Upper lobe of left lung (tissue), 6 donors: ENCODE results near the gene APBA1. TPM values are rescaled to one million over a fixed set of nuclear protein-coding genes. Genes with fewer than 3 reads are reported as not detected.
A peak's percentile ranks its signal among the peaks of the same experiment; 100 is the strongest.

Experiments used
- ATAC-seq, 2 donors: fragments of 200-7000 bp; cut with Tn5 transposase; one replicate each; pipeline ENCODE4 v1.9.1; 2022; ENCODE audit warnings: mild to moderate bottlenecking in 2 of 2, moderate library complexity in 2 of 2; ENCODE audit not compliant: low FRiP score in 2 of 2
- DNase-seq, 2 donors: peaks; one replicate each; pipeline ENCODE4 v3.0.0-alpha.2; 2019 to 2020
- H3K27ac ChIP-seq, 4 donors: fragments of 200-600 bp; sonication (generic); one replicate each; pipeline ENCODE4 v1.5.1; 2016 to 2019
- H3K27me3 ChIP-seq, 4 donors: fragments of 200-600 bp; sonication (generic); one replicate each; pipeline ENCODE4 v1.5.1; 2017 to 2019
- H3K36me3 ChIP-seq, 4 donors: fragments of 200-600 bp; sonication (generic); one replicate each; pipeline ENCODE4 v1.5.1; 2016 to 2019
- H3K4me1 ChIP-seq, 4 donors: fragments of 200-600 bp; sonication (generic); one replicate each; pipeline ENCODE4 v1.5.1; 2018 to 2019
- H3K4me3 ChIP-seq, 4 donors: fragments of 200-600 bp; sonication (generic); one replicate each; pipeline ENCODE4 v1.5.1; 2017 to 2019; ENCODE audit warnings: mild to moderate bottlenecking in 2 of 4, moderate library complexity in 1 of 4
- H3K9me3 ChIP-seq, 4 donors: fragments of 200-600 bp; sonication (generic); one replicate each; pipeline ENCODE4 v1.5.1; 2018 to 2019
- EP300 ChIP-seq, 4 donors: sonication (generic); formaldehyde crosslinking; IDR thresholded peaks; one replicate each; pipeline ENCODE4 v1.5.1; 2017; ENCODE audit warnings: antibody characterized with exemption in 4 of 4, control low read depth in 2 of 4
- POLR2A ChIP-seq, 4 donors: fragments of 450-650 bp; IDR thresholded peaks; one replicate each; pipeline ENCODE4 v1.5.1; 2016 to 2017; ENCODE audit warnings: antibody characterized with exemption in 4 of 4, mild to moderate bottlenecking in 2 of 4
- POLR2AphosphoS5 ChIP-seq, 2 donors: sonication (generic); formaldehyde crosslinking; IDR thresholded peaks; one replicate each; pipeline ENCODE4 v1.5.1; 2017; ENCODE audit warnings: antibody characterized with exemption in 2 of 2
- WGBS, 2 donors: methylation state at CpG; one replicate each; pipeline ENCODE4 v1.1.5; 2017 to 2018; 5-methylcytosine and 5-hydroxymethylcytosine counted together
- total RNA-seq, 6 donors: library from RNA; depleted of rRNA in 4 of 6; stranded (reverse); fragments of >200 nt in 4 of 6; gene quantifications; one replicate each; pipeline versions ENCODE4 v1.1.0 to v1.2.1, GENCODE V29; 2016 to 2021
- TF ChIP-seq, protein P1 (sequence below), 6 experiments: fragments of 450-650 bp in 4 of 6; fragments of 200-600 bp in 2 of 6; sonication (generic) in 2 of 6; IDR thresholded peaks; one replicate each; pipeline ENCODE4 v1.5.1; 2016 to 2019; ENCODE audit warnings: antibody characterized with exemption in 6 of 6
- donor health status: DM: no; HTN: no; CAD: no; lungs with moderate emphysema.
- donor health status: DM: no; HTN: yes; CAD: no; lungs with severe emphysema.

Gene APBA1
- 1 to 10 TPM; 2.1 to 5.4 (median 4.0) TPM for total RNA-seq

DNA sequence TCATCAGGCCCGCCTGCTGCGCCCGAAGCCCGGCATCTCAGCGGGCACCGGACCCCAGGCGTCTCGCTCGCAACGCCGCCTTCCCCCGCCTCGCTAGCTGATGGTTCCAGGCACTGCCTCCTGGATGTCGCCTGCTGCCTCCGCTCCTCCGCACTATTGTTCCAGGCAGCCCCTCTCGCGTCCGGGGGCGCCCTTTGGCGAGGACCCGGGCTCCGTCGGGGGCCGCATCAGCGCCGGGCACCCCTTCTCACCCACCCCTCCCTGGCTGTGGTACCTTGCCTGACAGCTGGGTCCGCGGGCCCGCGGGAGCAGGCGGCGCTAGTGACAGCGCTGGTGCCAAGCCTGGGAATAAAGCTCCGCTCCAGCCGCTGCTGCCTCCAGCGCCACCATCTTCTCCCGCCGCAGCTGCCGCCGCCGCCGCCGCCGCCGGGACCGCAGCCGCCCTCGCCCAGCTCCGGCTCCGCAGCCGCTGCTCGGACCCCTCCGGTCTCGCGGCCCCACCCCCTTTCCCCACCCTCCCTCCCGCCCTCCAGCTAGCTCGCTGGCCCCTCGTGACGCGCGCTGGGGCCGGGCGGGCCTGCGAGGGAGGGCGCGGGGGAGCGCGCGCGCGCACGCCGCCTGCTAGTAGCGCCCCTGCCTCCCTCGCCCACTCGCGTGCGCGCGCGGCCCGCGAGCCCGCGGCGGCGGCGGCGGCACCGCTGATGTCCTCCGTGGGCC, at the start of gene APBA1:
APBA1 (minus strand) TSS at position 493 of the 717 bp plus-strand sequence.
- Histone ChIP-seq H3K36me3 (no peaks in the 10 kb centered on the region), H3K27me3 (no peaks in the 10 kb centered on the region), H3K9me3 (no peaks in the 10 kb centered on the region), H3K27ac (peak within 1 kb of the TSS; percentile 34 to 83 (median 64)), H3K4me1 (peaks cover 4 to 35% (median 16%) of the 10 kb centered on the region in 4 donors), H3K4me3 (peak within 1 kb of the TSS; percentile 40 to 86 (median 80))
- TF ChIP-seq, protein P1, sequence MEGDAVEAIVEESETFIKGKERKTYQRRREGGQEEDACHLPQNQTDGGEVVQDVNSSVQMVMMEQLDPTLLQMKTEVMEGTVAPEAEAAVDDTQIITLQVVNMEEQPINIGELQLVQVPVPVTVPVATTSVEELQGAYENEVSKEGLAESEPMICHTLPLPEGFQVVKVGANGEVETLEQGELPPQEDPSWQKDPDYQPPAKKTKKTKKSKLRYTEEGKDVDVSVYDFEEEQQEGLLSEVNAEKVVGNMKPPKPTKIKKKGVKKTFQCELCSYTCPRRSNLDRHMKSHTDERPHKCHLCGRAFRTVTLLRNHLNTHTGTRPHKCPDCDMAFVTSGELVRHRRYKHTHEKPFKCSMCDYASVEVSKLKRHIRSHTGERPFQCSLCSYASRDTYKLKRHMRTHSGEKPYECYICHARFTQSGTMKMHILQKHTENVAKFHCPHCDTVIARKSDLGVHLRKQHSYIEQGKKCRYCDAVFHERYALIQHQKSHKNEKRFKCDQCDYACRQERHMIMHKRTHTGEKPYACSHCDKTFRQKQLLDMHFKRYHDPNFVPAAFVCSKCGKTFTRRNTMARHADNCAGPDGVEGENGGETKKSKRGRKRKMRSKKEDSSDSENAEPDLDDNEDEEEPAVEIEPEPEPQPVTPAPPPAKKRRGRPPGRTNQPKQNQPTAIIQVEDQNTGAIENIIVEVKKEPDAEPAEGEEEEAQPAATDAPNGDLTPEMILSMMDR (IDR thresholded peaks at IDR 0.05) = peak in 1 of 6 experiments; percentile 32
- TF ChIP-seq POLR2A (IDR thresholded peaks at IDR 0.05) = no peak
- WGBS, 2 donors = 1 to 2% methylated on average over 30 to 52 of the region's 92 CpGs
- ATAC-seq (peak; percentile 54 to 92), DNase-seq (peak; percentile 48 to 94)

DNA sequence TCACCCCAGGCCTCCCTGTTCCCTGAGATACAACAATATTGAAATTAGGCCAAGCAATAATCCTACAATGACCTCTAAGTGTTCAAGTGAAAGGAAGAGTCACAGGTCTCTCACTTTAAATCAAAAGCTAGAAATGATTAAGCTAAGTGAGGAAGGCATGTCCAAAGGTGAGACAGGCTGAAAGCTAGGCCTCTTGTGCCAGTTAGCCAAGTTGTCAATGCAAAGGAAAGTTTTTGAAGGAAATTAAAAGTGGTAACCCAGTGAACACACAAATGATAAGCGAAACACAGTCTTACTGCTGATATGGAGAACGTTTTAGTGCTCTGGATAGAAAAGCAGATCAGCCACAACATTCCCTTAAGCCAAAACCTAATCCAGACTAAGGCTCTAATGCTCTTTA, 47.8 kb upstream of the APBA1 start:
- 83 to 90% methylated on average over 2 of the region's 2 CpGs for WGBS, 2 donors
- Histone ChIP-seq H3K4me1 (no peaks in the 10 kb centered on the region), H3K27ac (no peak overlapping the region), H3K27me3 (no peaks in the 10 kb centered on the region), H3K9me3 (no peaks in the 10 kb centered on the region), H3K4me3 (no peak overlapping the region), H3K36me3 (peaks cover 0 to 60% (median 13%) of the 10 kb centered on the region in 4 donors)
- TF ChIP-seq POLR2AphosphoS5 (IDR thresholded peaks at IDR 0.05) = no peak
- TF ChIP-seq, protein P1 (IDR thresholded peaks at IDR 0.05) = no peak
- TF ChIP-seq EP300 (IDR thresholded peaks at IDR 0.05) = no peak
- TF ChIP-seq POLR2A (IDR thresholded peaks at IDR 0.05) = no peak
- DNase-seq (no peak), ATAC-seq (no peak)

DNA sequence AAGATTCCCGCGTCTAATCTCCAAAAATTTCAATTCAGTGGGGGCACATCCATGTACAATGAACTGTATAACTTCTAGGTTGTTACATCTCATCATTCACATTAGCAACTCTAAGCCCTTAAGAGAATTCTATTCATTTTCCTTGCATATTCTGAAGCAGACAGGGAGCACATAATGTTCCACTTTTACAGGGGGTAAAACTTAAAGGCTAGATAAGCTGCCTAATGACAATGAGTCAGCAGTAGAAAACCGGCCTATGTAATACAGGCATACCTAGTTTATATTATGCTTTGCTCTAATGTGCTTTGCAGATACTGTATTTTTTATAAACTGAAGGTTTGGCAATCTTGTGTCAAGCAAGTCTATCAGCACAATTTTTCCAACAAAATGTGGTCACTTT, 47.2 kb upstream of the APBA1 start:
- H3K36me3 ChIP-seq = peaks cover 0 to 53% (median 10%) of the 10 kb centered on the region in 4 donors
- no peaks in the 10 kb centered on the region for H3K4me1 ChIP-seq
- H3K27me3 ChIP-seq = no peaks in the 10 kb centered on the region
- DNase-seq (no peak), ATAC-seq (no peak)
- no peak overlapping the region for H3K27ac ChIP-seq
- TF ChIP-seq POLR2A (IDR thresholded peaks at IDR 0.05) = no peak
- TF ChIP-seq POLR2AphosphoS5 (IDR thresholded peaks at IDR 0.05) = no peak
- TF ChIP-seq, protein P1 (IDR thresholded peaks at IDR 0.05) = no peak
- no peak for TF ChIP-seq EP300 (IDR thresholded peaks at IDR 0.05)
- H3K4me3 ChIP-seq = no peak overlapping the region
- 95% methylated on average over 3 of the region's 3 CpGs for WGBS, 2 donors
- no peaks in the 10 kb centered on the region for H3K9me3 ChIP-seq

DNA sequence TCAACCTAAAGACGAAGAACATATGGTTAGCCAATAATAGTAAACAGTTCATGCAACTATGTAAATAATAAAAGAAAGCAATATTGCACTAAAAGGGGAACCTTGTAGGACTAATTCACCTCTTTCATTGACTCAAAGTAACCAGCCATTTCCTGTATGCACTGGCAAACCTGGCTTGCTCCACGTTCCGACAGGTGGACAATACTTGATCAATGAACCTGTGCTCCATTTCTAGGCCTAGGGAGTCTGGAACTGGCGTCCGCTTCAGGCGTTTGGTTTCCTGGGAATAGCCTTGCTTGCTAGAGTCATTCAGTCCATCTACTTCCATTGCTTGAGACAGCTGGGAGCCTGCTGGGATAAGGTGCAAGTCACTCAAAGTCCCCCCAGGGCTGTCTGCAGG, 46.0 kb upstream of the APBA1 start:
- TF ChIP-seq, protein P1 (IDR thresholded peaks at IDR 0.05) = no peak
- TF ChIP-seq POLR2AphosphoS5 (IDR thresholded peaks at IDR 0.05) (no peak), POLR2A (IDR thresholded peaks at IDR 0.05) (no peak), EP300 (IDR thresholded peaks at IDR 0.05) (no peak)
- no peaks in the 10 kb centered on the region for H3K9me3 ChIP-seq
- no peak overlapping the region for H3K27ac ChIP-seq
- H3K36me3 ChIP-seq = peaks cover 0 to 44% (median 10%) of the 10 kb centered on the region in 4 donors
- 90 to 95% methylated on average over 6 of the region's 6 CpGs for WGBS, 2 donors
- ATAC-seq (no peak), DNase-seq (no peak)
- no peak overlapping the region for H3K4me3 ChIP-seq
- H3K27me3 ChIP-seq = no peaks in the 10 kb centered on the region
- H3K4me1 ChIP-seq = no peaks in the 10 kb centered on the region

DNA sequence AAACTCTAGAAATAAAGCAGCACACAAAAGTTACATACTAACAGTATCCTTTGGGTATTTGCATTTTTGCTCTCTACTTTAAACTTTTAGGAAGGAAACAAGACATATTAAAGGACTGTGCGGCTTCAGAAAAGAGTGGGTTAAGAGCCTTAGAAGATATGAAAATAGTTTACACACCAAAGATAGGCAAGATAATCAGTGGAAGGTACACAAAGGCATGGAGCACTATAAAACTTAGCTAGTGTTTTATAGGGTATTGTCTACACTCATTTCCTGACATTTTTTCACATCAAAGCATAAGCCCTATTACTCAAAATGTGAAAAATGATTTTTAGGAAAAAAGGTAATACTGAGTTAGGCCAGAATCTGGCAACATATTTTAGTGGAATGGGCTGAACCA, 43.7 kb upstream of the APBA1 start:
- Histone ChIP-seq H3K27me3 (no peaks in the 10 kb centered on the region), H3K4me3 (no peak overlapping the region), H3K9me3 (no peaks in the 10 kb centered on the region), H3K4me1 (no peaks in the 10 kb centered on the region), H3K27ac (no peak overlapping the region), H3K36me3 (peaks cover 0 to 35% (median 5%) of the 10 kb centered on the region in 4 donors)
- 93 to 100% methylated on average over 1 of the region's 1 CpG for WGBS, 2 donors
- no peak for TF ChIP-seq POLR2AphosphoS5 (IDR thresholded peaks at IDR 0.05)
- TF ChIP-seq, protein P1 (IDR thresholded peaks at IDR 0.05) = no peak
- TF ChIP-seq EP300 (IDR thresholded peaks at IDR 0.05) = no peak
- TF ChIP-seq POLR2A (IDR thresholded peaks at IDR 0.05) = no peak
- no peak for DNase-seq
- ATAC-seq = no peak
